Esophagus squamous epithelium (tissue), 4 donors: ENCODE measurements around the gene RAB1B.

ENCODE experiments used
- POLR2A ChIP-seq, 4 donors: fragments of 450-650 bp; IDR thresholded peaks; one replicate each; pipeline ENCODE4 v1.6.1; 2017; ENCODE audit warnings: antibody characterized with exemption in 4 of 4, mild to moderate bottlenecking in 4 of 4, moderate library complexity in 3 of 4
- TF ChIP-seq, protein P1 (sequence below), 6 experiments: fragments of 450-650 bp in 4 of 6; fragments of 200-600 bp in 2 of 6; sonication (generic) in 2 of 6; IDR thresholded peaks; one replicate each; pipeline ENCODE4 v1.5.1; 2016 to 2019; ENCODE audit warnings: antibody characterized with exemption in 6 of 6, mild to moderate bottlenecking in 4 of 6, moderate library complexity in 4 of 6

DNA sequence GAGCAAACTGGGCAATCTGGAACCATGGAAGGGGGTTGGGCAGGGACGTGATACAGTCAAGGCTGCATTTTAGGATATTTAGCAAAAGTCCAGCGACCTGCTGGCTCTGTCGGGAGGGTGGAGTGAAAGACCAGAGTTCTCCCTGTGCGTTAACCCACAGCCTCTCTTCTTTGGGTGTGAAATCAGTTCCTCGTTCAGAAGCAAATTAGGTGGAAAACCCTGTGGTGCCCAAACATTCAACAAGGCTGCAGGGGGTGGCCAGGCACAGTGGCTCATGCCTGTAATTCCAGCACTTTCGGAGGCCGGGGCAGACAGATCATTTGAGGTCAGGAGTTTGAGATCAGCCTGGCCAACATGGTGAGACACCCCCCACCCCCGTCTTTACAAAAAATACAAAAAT, 29.2 kb downstream of the RAB1B start:
- TF ChIP-seq, protein P1, sequence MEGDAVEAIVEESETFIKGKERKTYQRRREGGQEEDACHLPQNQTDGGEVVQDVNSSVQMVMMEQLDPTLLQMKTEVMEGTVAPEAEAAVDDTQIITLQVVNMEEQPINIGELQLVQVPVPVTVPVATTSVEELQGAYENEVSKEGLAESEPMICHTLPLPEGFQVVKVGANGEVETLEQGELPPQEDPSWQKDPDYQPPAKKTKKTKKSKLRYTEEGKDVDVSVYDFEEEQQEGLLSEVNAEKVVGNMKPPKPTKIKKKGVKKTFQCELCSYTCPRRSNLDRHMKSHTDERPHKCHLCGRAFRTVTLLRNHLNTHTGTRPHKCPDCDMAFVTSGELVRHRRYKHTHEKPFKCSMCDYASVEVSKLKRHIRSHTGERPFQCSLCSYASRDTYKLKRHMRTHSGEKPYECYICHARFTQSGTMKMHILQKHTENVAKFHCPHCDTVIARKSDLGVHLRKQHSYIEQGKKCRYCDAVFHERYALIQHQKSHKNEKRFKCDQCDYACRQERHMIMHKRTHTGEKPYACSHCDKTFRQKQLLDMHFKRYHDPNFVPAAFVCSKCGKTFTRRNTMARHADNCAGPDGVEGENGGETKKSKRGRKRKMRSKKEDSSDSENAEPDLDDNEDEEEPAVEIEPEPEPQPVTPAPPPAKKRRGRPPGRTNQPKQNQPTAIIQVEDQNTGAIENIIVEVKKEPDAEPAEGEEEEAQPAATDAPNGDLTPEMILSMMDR (IDR thresholded peaks at IDR 0.05): no peak
- no peak for TF ChIP-seq POLR2A (IDR thresholded peaks at IDR 0.05)
